Fibroblast of villous mesenchyme (primary cell): ENCODE data around the gene PLA2G4D. TPM values are rescaled to one million over a fixed set of nuclear protein-coding genes. Genes with fewer than 3 reads are reported as not detected.

Experiments
- DNase-seq: peaks from one replicate; pipeline ENCODE4 v3.0.0-alpha.2; 2010; ENCODE audit warnings: low read depth
- H3K4me3 ChIP-seq: 2 replicates; pipeline ENCODE4 v1.5.1; 2011; ENCODE audit warnings: low read depth, mild to moderate bottlenecking, low read length
- total RNA-seq: library from RNA; depleted of rRNA; stranded (reverse); fragments of >200 nt; gene quantifications from 2 replicates; pipeline ENCODE4 v1.2.3, GENCODE V29; 2012
- TF ChIP-seq, protein P1 (sequence below): IDR thresholded peaks from 2 replicates; pipeline ENCODE4 v1.5.1; 2012; ENCODE audit warnings: low read depth, mild to moderate bottlenecking, low read length; ENCODE audit not compliant: insufficient read depth

The PLA2G4D gene
- total RNA-seq, 1 donor, result not detected

DNA sequence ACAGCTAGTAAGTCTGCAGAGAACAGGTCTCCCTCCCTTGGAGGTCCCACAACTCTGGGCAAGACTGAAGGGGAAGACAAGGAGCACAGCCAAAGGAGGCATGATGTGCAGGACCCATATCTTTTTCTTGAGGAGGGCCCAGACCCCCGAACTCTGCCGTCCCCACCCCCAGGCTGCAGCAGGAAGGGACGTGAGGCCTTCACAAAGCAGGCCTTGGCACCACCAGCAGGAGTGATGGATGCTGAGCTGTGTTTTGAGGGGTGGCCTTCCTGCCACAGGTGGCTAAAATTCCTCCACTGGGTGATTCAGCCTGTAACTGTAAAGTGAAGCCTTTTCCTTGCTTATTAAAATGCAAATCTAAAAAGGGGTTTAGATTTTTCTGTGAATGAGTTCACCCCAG is 8.6 kb downstream of the PLA2G4D start:
- DNase-seq, result no peak
- TF ChIP-seq, protein P1, sequence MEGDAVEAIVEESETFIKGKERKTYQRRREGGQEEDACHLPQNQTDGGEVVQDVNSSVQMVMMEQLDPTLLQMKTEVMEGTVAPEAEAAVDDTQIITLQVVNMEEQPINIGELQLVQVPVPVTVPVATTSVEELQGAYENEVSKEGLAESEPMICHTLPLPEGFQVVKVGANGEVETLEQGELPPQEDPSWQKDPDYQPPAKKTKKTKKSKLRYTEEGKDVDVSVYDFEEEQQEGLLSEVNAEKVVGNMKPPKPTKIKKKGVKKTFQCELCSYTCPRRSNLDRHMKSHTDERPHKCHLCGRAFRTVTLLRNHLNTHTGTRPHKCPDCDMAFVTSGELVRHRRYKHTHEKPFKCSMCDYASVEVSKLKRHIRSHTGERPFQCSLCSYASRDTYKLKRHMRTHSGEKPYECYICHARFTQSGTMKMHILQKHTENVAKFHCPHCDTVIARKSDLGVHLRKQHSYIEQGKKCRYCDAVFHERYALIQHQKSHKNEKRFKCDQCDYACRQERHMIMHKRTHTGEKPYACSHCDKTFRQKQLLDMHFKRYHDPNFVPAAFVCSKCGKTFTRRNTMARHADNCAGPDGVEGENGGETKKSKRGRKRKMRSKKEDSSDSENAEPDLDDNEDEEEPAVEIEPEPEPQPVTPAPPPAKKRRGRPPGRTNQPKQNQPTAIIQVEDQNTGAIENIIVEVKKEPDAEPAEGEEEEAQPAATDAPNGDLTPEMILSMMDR, result no peak
- no peak overlapping the region for H3K4me3 ChIP-seq

DNA sequence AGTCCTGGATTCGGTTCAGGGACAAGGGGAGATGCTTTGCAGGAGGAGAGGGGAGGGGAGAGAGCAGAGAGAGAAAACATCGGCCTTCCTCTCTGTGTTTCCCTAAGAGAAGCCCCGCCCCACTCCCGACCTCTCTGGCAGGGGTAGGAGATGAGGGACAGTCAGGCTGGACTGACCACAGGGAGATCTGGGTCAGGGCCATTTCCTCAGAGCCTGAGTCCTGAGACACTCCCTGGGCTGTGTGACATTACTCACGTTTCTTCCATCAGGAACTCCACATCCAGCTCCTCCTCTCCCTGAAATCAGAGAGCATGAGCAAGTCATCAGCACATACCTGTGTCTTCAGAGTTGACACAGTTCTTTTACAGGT is 9.1 kb downstream of the PLA2G4D start:
- H3K4me3 ChIP-seq, result no peak overlapping the region
- TF ChIP-seq, protein P1, result no peak
- no peak for DNase-seq

DNA sequence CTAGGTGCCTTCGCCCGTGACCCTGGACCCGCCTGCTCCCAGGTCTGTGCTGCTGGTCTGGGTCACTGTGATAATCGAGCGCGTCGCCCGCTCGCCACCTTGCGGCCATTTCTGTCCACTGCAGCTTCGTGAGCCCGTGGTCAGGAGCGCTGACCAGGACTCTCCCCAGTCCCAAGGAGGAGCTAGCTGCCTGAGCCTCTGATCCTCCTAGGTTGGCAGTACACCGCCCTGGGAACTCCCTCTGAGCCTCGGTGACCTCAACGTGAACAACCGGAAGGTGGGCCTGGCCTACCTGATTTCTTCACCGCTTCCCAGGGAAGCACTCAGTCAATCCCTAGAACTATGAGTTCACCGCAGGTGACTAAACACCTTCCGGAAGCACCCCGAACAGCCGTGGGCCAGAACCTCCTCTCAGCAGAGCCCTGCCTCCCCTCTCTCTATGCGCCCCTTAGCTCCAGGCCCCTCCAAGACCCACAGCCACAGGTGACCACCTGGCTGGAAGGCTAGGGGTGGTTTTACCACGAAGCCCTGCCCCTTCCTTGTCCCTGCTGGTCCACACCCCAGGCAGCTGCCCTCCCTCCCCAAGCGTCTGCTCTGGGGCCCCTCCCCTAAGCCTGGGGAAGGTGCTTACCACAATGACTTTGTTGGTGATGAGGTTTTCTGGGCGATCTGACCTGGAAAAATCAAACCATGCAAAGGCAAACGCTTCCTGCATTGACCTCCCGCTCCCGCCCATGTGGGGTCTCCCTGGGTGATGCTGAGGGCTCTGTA is 9.7 kb downstream of the PLA2G4D start:
- peak; percentile 46 for DNase-seq
- no peak overlapping the region for H3K4me3 ChIP-seq
- TF ChIP-seq, protein P1, result peak; percentile 87

DNA sequence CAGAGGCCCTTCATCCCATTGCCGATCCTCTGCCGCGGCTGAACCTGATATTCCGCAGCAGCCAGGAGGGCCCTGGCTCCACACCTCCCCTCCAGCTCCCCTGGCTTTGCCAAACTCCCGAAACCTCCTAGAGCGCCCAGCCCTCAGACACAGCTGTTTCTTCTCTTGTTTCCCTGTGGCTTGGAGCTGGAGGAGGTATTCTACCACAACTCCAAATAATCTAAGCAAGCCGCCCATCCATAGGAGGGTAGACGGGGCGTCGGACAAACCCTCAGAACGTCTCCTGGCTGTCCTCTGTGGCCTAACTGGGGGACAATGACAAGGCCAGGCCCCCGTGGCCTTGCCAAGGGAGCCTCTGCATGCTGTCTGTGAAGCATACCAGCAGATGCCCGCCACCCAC is 10.4 kb downstream of the PLA2G4D start:
- no peak overlapping the region for H3K4me3 ChIP-seq
- DNase-seq, result no peak
- TF ChIP-seq, protein P1, result no peak

DNA sequence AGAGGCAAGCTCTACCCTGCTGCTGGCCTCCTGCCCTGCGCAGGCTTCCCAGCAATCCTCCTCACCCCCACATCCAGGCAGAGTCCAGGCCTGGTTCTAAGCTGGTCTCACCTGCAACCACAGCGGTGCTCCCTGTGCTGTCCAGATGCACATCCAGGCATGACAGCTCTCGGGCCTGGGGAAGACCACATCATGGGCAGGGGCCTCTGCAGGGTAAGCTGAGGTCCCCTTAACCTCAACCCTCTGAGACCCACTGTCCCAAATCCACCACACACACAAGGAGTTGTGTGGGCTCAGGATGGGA is 10.8 kb downstream of the PLA2G4D start:
- TF ChIP-seq, protein P1, result no peak
- no peak overlapping the region for H3K4me3 ChIP-seq
- DNase-seq, result no peak

DNA sequence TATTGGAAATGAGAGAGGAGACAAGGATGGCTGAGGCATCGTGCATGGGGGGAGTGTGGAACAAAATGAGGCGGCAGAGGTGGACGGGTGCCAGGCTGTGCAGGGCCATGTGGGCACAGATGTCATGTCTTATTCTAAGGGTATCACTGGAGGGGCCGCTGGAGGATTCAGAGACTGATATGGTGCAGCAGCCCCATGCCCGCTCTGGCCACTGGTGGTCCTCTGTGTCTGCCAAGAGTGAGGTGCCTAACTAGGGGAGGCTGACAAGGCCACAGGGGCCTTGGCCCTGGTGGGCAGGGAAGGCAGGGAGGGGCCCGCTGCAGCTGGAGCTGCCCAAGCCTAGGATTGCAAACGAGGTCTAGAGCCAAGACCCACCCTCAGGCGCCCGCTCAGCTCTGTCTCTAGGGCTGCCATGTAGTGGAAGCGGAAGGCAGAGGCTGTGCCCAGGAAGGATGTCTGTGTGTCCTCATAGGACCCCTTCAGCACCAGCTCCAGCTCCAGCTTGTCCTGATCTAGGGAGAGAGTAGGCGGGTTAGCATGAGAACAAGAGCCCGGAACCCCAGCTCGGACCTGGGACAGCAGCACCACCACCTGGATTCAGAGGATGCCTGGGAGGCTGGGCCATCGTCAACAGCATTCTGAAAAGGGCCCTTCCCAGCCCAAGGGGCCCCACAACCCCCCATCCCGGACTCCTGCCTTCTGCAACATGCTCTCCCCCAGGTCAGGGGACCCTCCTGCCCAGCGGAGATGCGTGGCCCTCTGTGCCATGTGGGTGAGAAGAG is 11.3 kb downstream of the PLA2G4D start:
- DNase-seq, result no peak
- TF ChIP-seq, protein P1, result no peak
- H3K4me3 ChIP-seq, result no peak overlapping the region
